ENCODE data around the gene RNF175.
"Not testable (repeated sequence)": the region's sequence is repeated elsewhere in the genome, so short reads cannot be mapped to it uniquely, and the experiment has no call there.

RNF175 gene

GRCh38 chr4:153705743-153706468 is 53.9 kb downstream of the RNF175 start:
- Histone ChIP-seq H3K27ac (no peak overlapping the region), H3K4me3 (no peak overlapping the region)

- no peak overlapping the region for H3K27ac ChIP-seq
- no peak overlapping the region for H3K4me3 ChIP-seq
Observed at GRCh38 chr4:153704522-153704921, 55.3 kb downstream of the RNF175 start.

- Histone ChIP-seq H3K27ac (peak overlapping the region in 18 of 21 experiments; percentile 7 to 87 (median 68)), H3K4me3 (peak overlapping the region; percentile 44 to 70 (median 58))
Observed at GRCh38 chr4:153684971-153685371, 74.9 kb downstream of the RNF175 start.

GRCh38 chr4:153684182-153684970 is 75.4 kb downstream of the RNF175 start, which contains the start of gene TLR2:
TLR2 (plus strand) TSS chr4:153684280; CDS start chr4:153702908, 18,628 bp downstream.
- H3K4me3 ChIP-seq, result peak within 1 kb of the TSS; percentile 44 to 70 (median 58)
- H3K27ac ChIP-seq, result peak within 1 kb of the TSS; percentile 11 to 87 (median 67)

- Histone ChIP-seq H3K4me3 (peak overlapping the region; percentile 44 to 70 (median 58)), H3K27ac (peak overlapping the region in 12 of 21 experiments; percentile 11 to 87 (median 69))
Observed at GRCh38 chr4:153683763-153684181, 76.1 kb downstream of the RNF175 start.

GRCh38 chr4:153679486-153679885 is 80.3 kb downstream of the RNF175 start:
- H3K27ac ChIP-seq, result no peak overlapping the region
- H3K4me3 ChIP-seq, result no peak overlapping the region

GRCh38 chr4:153676984-153677383 is 82.8 kb downstream of the RNF175 start:
- no peak overlapping the region for H3K4me3 ChIP-seq
- H3K27ac ChIP-seq, result no peak overlapping the region

GRCh38 chr4:153676486-153676885 is 83.3 kb downstream of the RNF175 start:
- Histone ChIP-seq H3K4me3 (no peak overlapping the region), H3K27ac (no peak overlapping the region)

- no peak overlapping the region for H3K4me3 ChIP-seq
Observed at GRCh38 chr4:153669838-153670237, 90.0 kb downstream of the RNF175 start.

GRCh38 chr4:153668647-153669046 is 91.2 kb downstream of the RNF175 start:
- Histone ChIP-seq H3K4me3 (no peak overlapping the region), H3K27ac (no peak overlapping the region)

More at GRCh38 chr4:153669838-153670237, 90.0 kb downstream of the RNF175 start:
- no peak overlapping the region for H3K27ac ChIP-seq

GRCh38 chr4:153666505-153666904 is 93.3 kb downstream of the RNF175 start:
- not testable (repeated sequence) for H3K4me3 ChIP-seq, H3K27ac ChIP-seq

GRCh38 chr4:153663667-153664066 is 96.2 kb downstream of the RNF175 start:
- no peak overlapping the region for H3K27ac ChIP-seq
- H3K4me3 ChIP-seq, result no peak overlapping the region

GRCh38 chr4:153661908-153662307 is 97.9 kb downstream of the RNF175 start:
- H3K27ac ChIP-seq, result peak overlapping the region in 5 of 21 experiments; percentile 8 to 55 (median 25)
- no peak overlapping the region for H3K4me3 ChIP-seq

- no peak overlapping the region for H3K4me3 ChIP-seq
- peak overlapping the region in 9 of 21 experiments; percentile 26 to 67 (median 39) for H3K27ac ChIP-seq
Observed at GRCh38 chr4:153661215-153661822, 98.5 kb downstream of the RNF175 start.

Data from skin epidermis (tissue), 12 donors.